WTC11 (cell line): ENCODE measurements around the gene TCEAL7.

Source experiments
- CTCF ChIP-seq: fragments of 200-600 bp; IDR thresholded peaks from 2 replicates; pipeline ENCODE4 v1.8.0; 2022; ENCODE audit warnings: antibody characterized with exemption
- ESRRA ChIP-seq: sonication (generic); formaldehyde crosslinking; IDR thresholded peaks from 2 replicates; pipeline ENCODE4 v1.8.1; 2022; ENCODE audit warnings: mild to moderate bottlenecking, missing genetic modification reagents, borderline replicate concordance
- FOXJ3 ChIP-seq: sonication (generic); formaldehyde crosslinking; IDR thresholded peaks from 2 replicates; pipeline ENCODE4 v1.9.0; 2021; ENCODE audit warnings: missing genetic modification reagents, mild to moderate bottlenecking, borderline replicate concordance
- RELA ChIP-seq: sonication (generic); formaldehyde crosslinking; IDR thresholded peaks from 2 replicates; pipeline ENCODE4 v1.8.1; 2022; ENCODE audit warnings: missing genetic modification reagents, mild to moderate bottlenecking, borderline replicate concordance
- TEAD4 ChIP-seq: sonication (generic); formaldehyde crosslinking; IDR thresholded peaks from 2 replicates; pipeline ENCODE4 v1.8.0; 2022; ENCODE audit warnings: mild to moderate bottlenecking, missing genetic modification reagents
- USF2 ChIP-seq: sonication (generic); formaldehyde crosslinking; IDR thresholded peaks from 2 replicates; pipeline ENCODE4 v1.8.1; 2023; ENCODE audit warnings: mild to moderate bottlenecking, missing genetic modification reagents, moderate library complexity
- TF ChIP-seq, protein P1 (sequence below): sonication (generic); formaldehyde crosslinking; IDR thresholded peaks from 2 replicates; pipeline ENCODE4 v1.8.1; 2022; ENCODE audit warnings: low read depth, missing genetic modification reagents, borderline replicate concordance

DNA sequence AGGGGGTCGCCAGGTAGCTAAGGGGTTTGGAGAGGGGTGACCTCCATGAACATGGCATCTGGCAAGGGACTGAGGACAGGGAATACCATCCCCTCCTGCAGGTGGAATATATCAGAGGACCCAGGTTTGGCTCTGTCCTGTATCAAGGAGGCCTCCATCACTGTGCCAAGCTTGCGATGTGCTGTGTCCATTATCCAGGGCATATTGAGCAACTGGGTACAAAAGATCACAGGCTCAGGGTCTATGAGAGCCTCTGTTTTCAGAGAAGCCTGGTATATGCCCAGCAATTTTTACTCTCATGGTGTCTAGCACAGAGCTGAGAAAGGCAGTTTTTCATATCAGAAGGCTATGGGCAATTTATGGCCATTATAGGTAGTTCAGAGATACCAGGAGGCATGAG, 36.9 kb upstream of the TCEAL7 start:
- no peak for TF ChIP-seq USF2 (CRISPR knock-in tag)
- TF ChIP-seq RELA (CRISPR knock-in tag), result no peak
- TF ChIP-seq FOXJ3, result no peak
- TF ChIP-seq ESRRA (CRISPR knock-in tag), result no peak
- no peak for TF ChIP-seq TEAD4 (CRISPR knock-in tag)
- no peak for TF ChIP-seq CTCF
- TF ChIP-seq, protein P1, sequence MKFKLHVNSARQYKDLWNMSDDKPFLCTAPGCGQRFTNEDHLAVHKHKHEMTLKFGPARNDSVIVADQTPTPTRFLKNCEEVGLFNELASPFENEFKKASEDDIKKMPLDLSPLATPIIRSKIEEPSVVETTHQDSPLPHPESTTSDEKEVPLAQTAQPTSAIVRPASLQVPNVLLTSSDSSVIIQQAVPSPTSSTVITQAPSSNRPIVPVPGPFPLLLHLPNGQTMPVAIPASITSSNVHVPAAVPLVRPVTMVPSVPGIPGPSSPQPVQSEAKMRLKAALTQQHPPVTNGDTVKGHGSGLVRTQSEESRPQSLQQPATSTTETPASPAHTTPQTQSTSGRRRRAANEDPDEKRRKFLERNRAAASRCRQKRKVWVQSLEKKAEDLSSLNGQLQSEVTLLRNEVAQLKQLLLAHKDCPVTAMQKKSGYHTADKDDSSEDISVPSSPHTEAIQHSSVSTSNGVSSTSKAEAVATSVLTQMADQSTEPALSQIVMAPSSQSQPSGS (CRISPR knock-in tag), result no peak
